Fibroblast of villous mesenchyme (primary cell): ENCODE results near the gene DAB1. TPM values are rescaled to one million over a fixed set of nuclear protein-coding genes. Genes with fewer than 3 reads are reported as not detected.

Experiments used
- DNase-seq: peaks from one replicate; pipeline ENCODE4 v3.0.0-alpha.2; 2010; ENCODE audit warnings: low read depth
- H3K4me3 ChIP-seq: 2 replicates; pipeline ENCODE4 v1.5.1; 2011; ENCODE audit warnings: low read depth, mild to moderate bottlenecking, low read length
- total RNA-seq: library from RNA; depleted of rRNA; stranded (reverse); fragments of >200 nt; gene quantifications from 2 replicates; pipeline ENCODE4 v1.2.3, GENCODE V29; 2012
- TF ChIP-seq, protein P1 (sequence below): IDR thresholded peaks from 2 replicates; pipeline ENCODE4 v1.5.1; 2012; ENCODE audit warnings: low read depth, mild to moderate bottlenecking, low read length; ENCODE audit not compliant: insufficient read depth

The DAB1 gene
- total RNA-seq, 1 donor, result not detected

DNA sequence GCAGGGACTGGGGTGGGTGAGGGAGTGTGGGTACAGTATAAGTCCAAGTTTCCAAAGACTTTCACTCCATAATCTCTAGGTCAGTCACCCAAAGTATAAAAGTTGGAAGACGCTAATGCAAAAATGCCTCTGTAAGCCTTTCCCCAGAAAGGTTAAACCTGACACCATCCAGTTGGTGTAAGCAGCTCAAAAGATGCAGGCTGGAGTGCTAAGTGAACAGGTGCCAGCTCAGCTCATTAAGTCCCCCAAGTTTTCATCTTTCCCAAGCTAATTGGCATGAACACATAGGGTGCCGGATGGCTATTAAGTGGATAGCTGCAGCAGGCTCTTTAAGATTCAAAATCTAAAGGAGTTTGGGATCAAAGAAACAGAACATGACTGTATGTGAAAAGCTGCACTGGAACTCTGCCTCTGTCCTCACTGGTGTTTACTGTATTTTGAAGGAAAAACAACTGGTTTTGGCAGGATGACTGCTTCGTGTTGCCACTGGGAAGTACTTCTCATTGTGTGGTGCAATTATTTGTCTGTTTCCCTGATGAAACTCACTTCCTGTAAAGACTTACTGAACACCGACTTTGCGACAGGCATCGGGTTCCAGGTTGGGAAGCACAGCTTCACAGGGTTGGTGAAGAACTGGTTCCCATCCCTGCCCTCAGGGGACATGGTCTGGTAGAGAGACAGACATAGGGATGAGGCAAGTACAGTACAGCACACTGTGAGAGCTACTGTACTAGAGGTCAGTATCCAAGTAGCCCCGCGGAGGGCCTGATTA lies 152.7 kb downstream of the DAB1 start:
- TF ChIP-seq, protein P1, sequence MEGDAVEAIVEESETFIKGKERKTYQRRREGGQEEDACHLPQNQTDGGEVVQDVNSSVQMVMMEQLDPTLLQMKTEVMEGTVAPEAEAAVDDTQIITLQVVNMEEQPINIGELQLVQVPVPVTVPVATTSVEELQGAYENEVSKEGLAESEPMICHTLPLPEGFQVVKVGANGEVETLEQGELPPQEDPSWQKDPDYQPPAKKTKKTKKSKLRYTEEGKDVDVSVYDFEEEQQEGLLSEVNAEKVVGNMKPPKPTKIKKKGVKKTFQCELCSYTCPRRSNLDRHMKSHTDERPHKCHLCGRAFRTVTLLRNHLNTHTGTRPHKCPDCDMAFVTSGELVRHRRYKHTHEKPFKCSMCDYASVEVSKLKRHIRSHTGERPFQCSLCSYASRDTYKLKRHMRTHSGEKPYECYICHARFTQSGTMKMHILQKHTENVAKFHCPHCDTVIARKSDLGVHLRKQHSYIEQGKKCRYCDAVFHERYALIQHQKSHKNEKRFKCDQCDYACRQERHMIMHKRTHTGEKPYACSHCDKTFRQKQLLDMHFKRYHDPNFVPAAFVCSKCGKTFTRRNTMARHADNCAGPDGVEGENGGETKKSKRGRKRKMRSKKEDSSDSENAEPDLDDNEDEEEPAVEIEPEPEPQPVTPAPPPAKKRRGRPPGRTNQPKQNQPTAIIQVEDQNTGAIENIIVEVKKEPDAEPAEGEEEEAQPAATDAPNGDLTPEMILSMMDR, result no peak
- H3K4me3 ChIP-seq, result no peak overlapping the region
- DNase-seq, result no peak

DNA sequence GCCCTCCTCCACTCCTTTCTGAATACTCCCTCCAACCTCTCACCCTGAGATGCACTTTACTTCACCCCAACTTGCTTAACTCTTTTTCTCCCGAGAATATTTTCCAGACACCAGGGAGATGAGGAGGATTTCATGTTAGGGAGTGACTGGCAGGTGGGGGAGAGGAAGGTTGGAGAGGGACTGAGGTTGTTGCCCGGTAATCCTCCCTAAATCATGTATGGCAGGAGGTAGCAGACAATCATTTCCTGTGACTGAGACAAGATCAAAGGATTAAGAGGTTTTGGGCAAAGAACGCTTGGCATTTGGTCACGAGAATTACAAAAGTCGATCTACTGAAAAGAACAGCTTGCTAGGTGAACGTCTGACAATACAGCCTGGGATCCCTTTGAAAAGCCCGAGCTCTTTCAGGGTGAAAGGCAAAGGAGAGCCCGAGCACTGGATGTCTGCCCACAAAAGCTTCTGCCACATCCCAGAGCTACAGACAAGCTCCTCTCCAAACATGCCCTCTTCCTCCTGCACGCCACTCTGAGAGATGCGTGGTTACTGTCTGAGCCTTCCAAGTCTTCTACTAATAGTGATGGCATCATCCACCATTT lies 154.1 kb downstream of the DAB1 start:
- no peak overlapping the region for H3K4me3 ChIP-seq
- DNase-seq, result no peak
- TF ChIP-seq, protein P1, result no peak

DNA sequence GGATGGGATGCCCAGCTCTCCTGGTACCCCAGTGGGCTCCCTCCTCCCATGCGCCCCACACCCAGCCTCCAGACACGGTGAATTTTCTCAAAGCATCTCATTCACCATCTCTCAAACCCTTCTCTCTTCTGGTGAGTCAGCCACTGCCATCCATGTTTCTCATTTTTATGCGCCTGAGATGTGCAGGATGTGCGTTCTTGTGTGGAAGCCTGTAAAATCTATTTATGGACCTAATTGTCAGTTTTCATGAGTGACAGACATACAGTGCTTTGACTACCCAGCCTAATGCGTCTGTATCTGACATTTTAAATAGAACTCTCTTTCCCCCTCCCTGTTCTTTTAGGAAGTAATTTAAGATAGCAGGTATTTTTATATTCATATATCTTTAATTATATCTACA lies 158.8 kb downstream of the DAB1 start:
- TF ChIP-seq, protein P1, result no peak
- no peak for DNase-seq

DNA sequence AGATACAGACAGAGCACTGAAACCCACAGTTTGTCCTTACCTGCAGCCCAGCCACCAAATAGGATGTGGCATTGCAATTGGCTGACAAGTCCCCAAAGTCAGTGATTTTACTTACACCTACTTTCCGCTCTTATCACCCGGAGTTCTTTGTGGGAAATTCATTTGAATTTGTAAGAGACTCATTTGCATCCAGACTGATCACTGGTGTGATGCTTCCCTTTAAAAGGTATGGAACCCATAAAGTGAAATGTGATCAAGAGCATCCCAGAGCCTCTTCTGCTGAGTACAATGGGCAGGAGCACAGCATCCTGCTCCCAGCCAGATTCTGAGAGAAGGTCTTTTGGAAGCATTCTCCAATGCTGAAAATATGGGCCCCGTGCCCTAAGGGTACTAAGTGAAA lies 161.4 kb downstream of the DAB1 start:
- no peak for DNase-seq
- TF ChIP-seq, protein P1, result no peak
- no peak overlapping the region for H3K4me3 ChIP-seq

More for the DNA sequence above, 158.8 kb downstream of the DAB1 start:
- H3K4me3 ChIP-seq, result no peak overlapping the region

DNA sequence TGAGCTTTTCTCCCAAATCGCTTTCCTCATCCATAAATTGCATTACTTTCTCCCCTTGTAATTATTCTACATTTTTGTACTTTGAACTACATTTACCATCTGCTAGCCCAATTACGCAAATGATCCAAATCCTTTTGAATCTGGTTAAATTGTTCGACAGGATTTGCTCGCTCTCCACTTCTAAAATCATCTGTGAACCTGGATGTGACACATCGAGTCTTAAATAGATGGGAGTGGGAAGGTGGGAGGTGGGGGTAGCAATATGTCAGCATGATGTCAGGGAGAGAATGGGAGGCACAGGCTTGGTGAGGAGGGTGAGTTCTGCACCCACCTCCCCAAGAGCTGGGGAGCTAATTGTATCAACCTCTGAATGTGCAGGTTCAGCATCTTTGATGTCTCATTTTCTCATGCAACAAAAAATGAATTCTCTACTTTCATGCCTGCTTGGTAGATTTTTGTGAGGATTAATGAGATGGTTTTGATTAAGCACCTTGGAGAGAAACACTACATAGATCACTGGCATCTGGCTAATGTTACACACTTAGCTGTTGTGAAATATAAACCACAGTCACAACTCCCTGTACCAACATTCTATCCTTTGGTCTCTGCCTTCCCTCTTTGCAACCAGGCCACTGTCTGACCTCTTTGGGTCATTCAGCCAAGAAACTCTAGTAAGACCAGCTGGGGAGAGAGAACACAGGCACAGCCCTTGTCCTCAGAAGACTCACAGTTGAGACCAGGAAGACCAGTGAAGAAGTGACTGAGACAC lies 165.1 kb downstream of the DAB1 start:
- no peak for DNase-seq

DNA sequence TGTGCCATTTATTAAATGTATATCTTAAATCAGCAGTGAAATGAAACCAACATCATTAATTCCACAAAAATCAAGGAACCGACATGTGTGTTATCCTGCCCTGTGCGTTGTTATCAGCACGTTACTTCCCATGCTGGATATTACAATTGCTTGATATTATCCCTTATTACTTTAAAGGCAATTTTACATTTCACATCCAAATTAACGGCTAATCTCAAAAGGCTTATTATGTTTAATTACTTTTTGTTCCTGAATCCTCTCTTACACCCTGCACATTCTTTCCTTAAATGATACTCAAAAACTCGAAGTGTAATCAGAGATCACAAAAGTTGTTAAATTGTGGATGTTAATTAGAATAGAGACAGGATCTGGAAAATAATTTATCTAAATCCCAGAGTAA lies 167.9 kb downstream of the DAB1 start:
- H3K4me3 ChIP-seq, result no peak overlapping the region
- TF ChIP-seq, protein P1, result no peak
- no peak for DNase-seq

More for the DNA sequence above, 165.1 kb downstream of the DAB1 start:
- TF ChIP-seq, protein P1, result no peak
- no peak overlapping the region for H3K4me3 ChIP-seq
